ENCODE results near the gene SNRNP35. TPM values are rescaled to one million over a fixed set of nuclear protein-coding genes. Genes with fewer than 3 reads are reported as not detected.

The SNRNP35 gene
- total and polyA plus RNA-seq, 2 experiments from 2014 or later = 13.6 to 25.7 TPM

GRCh38 chr12:123441523-123442164 is 16.3 kb upstream of the SNRNP35 start:
- Histone ChIP-seq H3K4me1 (ENCODE audit: insufficient read depth) (peaks cover 15% of the 10 kb centered on the region), H3K4me3 (no peak overlapping the region), H3K9me3 (ENCODE audit: low read depth) (no peaks in the 10 kb centered on the region), H3K79me2 (no peaks in the 10 kb centered on the region), H3K36me3 (replicated peaks; ENCODE audit: insufficient read depth, low read depth) (no peaks in the 10 kb centered on the region), H3K27ac (no peak overlapping the region), H3K9me2 (replicated peaks; ENCODE audit: insufficient read depth) (no peaks in the 10 kb centered on the region), H3K27me3 (no peaks in the 10 kb centered on the region), H4K20me1 (ENCODE audit: insufficient read depth, poor library complexity, severe bottlenecking) (no peaks in the 10 kb centered on the region), H2AFZ (no peak overlapping the region), H3K4me2 (no peak overlapping the region)
- DNase-seq (ENCODE audit: low spot score) = no peak
- no peak for TF ChIP-seq CTCF (IDR thresholded peaks at IDR 0.05; ENCODE audit: poor library complexity)
- no peak for TF ChIP-seq EZH2phosphoT487 (IDR thresholded peaks at IDR 0.05; ENCODE audit: low read depth, severe bottlenecking, unreplicated experiment)
- TF ChIP-seq EZH2 (IDR thresholded peaks at IDR 0.05; ENCODE audit: borderline replicate concordance) = no peak
- 87% methylated on average over 13 of the region's 13 CpGs for WGBS (ENCODE audit: low lambda C conversion rate, missing lambda C conversion rate)

GRCh38 chr12:123442774-123443173 is 15.2 kb upstream of the SNRNP35 start:
- no peak overlapping the region for H2AFZ ChIP-seq
- H3K79me2 ChIP-seq = no peaks in the 10 kb centered on the region
- no peak overlapping the region for H3K27ac ChIP-seq
- no peaks in the 10 kb centered on the region for H3K9me3 ChIP-seq (ENCODE audit: low read depth)
- TF ChIP-seq EZH2phosphoT487 (IDR thresholded peaks at IDR 0.05; ENCODE audit: low read depth, severe bottlenecking, unreplicated experiment) (no peak), CTCF (IDR thresholded peaks at IDR 0.05; ENCODE audit: poor library complexity) (no peak), EZH2 (IDR thresholded peaks at IDR 0.05; ENCODE audit: borderline replicate concordance) (no peak)
- WGBS (ENCODE audit: low lambda C conversion rate, missing lambda C conversion rate) = 91% methylated on average over 4 of the region's 4 CpGs
- no peak overlapping the region for H3K4me2 ChIP-seq
- H3K27me3 ChIP-seq = no peaks in the 10 kb centered on the region
- no peak for DNase-seq (ENCODE audit: low spot score)
- H3K36me3 ChIP-seq (replicated peaks; ENCODE audit: insufficient read depth, low read depth) = no peaks in the 10 kb centered on the region
- H3K4me1 ChIP-seq (ENCODE audit: insufficient read depth) = peaks cover 16% of the 10 kb centered on the region
- H4K20me1 ChIP-seq (ENCODE audit: insufficient read depth, poor library complexity, severe bottlenecking) = no peaks in the 10 kb centered on the region
- no peak overlapping the region for H3K4me3 ChIP-seq
- no peaks in the 10 kb centered on the region for H3K9me2 ChIP-seq (replicated peaks; ENCODE audit: insufficient read depth)

GRCh38 chr12:123444092-123445026 is 13.6 kb upstream of the SNRNP35 start:
- Histone ChIP-seq H3K9me2 (replicated peaks; ENCODE audit: insufficient read depth) (no peaks in the 10 kb centered on the region), H3K9me3 (ENCODE audit: low read depth) (no peaks in the 10 kb centered on the region), H3K27ac (no peak overlapping the region)

More at GRCh38 chr12:123444092-123445026, 13.6 kb upstream of the SNRNP35 start:
- no peaks in the 10 kb centered on the region for H3K27me3 ChIP-seq
- no peaks in the 10 kb centered on the region for H3K36me3 ChIP-seq (replicated peaks; ENCODE audit: insufficient read depth, low read depth)
- H2AFZ ChIP-seq = no peak overlapping the region
- peaks cover 16% of the 10 kb centered on the region for H3K4me1 ChIP-seq (ENCODE audit: insufficient read depth)
- WGBS (ENCODE audit: low lambda C conversion rate, missing lambda C conversion rate) = 84% methylated on average over 8 of the region's 8 CpGs
- H4K20me1 ChIP-seq (ENCODE audit: insufficient read depth, poor library complexity, severe bottlenecking) = no peaks in the 10 kb centered on the region
- TF ChIP-seq EZH2 (IDR thresholded peaks at IDR 0.05; ENCODE audit: borderline replicate concordance) (no peak), EZH2phosphoT487 (IDR thresholded peaks at IDR 0.05; ENCODE audit: low read depth, severe bottlenecking, unreplicated experiment) (no peak), CTCF (IDR thresholded peaks at IDR 0.05; ENCODE audit: poor library complexity) (no peak)
- no peak overlapping the region for H3K4me2 ChIP-seq
- H3K79me2 ChIP-seq = no peaks in the 10 kb centered on the region
- H3K4me3 ChIP-seq = no peak overlapping the region
- no peak for DNase-seq (ENCODE audit: low spot score)
